ENCODE data around the gene PM20D1.
"Not testable (repeated sequence)": the region's sequence is repeated elsewhere in the genome, so short reads cannot be mapped to it uniquely, and the experiment has no call there.

PM20D1 gene

DNA sequence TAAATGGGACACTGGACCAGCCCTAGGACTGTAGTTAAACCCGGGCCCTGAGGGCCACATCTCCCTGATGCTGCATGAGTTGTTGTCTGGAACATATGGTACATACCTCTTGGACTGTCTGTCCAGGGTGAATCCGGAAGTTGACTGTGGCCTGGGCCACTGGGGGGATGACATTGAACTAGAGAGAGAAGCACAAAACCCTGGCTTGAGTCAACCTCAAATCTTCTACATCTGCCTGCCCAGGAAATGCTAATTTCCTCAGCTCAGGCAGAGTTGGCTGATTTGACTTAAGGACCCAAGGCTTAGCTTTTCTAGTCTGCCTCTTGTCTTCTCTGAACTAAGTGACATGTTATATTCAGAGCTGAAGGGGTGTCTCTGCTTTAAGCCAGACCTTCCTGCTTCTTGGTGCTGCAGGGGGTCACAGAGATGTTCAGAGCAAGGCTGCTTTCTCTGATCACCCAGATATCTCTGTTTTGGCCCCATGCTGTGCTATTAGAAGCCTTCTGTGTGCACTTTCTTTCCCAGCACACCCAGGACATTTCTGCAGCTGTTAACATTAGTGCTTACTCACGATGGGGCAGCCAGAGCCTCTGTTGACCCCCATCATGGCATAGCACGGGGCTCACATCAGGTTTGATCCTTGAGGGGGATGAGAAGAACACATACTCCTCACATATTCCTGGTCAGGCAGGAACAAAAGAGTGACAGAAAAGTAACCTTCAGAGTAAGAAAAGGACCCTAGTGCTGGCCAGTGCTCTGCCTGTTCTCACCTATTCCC lies 9.6 kb downstream of the PM20D1 start:
- DNase-seq: no peak

DNA sequence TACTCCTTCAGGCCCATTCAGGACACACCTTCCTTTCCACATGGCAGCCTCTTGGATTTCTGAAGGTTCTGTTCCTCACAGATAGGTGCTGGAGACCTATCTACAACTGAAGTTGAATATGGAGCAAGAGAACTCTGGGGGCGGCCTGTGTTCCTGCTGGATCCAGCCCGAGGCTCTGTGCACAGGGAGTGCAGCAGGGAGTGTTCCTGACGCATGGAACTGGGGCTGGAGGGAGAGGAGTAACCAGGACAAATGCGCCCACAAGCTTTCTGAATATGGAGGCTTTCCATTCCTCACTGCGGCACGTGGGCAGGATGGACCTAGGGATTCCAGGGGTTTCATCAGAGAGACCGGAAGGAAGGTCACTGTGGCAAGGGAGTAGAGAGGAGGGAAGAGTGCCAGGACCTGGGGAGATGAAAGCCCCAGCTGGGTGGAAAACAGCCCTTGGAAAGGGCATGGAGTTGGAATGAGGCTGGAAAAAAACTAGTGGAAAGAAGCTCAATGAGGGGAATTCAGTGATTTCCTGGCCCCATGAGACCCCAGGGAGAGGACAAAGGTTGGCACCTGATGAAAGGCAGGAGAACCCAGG lies 12.5 kb downstream of the PM20D1 start:
- no peak for DNase-seq

DNA sequence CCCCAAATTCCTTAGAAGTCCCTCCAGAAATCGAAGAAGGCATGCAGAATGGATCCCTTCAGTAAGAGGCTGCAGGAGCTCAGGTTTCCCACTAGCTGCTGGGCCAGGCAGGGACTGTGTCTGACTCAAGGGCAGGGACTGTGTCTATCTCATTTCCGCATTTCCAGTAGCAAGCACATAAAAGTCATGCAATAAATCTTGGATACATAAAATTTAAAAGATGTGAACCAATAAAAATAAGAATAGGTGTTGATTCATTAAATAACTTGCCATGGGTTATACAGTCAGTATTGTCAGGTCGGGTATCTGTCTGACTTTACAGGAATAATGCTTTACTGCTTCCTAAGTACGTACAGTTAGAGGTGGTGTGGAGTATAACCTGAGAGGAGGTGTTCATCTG lies 15.2 kb downstream of the PM20D1 start:
- DNase-seq: no peak

DNA sequence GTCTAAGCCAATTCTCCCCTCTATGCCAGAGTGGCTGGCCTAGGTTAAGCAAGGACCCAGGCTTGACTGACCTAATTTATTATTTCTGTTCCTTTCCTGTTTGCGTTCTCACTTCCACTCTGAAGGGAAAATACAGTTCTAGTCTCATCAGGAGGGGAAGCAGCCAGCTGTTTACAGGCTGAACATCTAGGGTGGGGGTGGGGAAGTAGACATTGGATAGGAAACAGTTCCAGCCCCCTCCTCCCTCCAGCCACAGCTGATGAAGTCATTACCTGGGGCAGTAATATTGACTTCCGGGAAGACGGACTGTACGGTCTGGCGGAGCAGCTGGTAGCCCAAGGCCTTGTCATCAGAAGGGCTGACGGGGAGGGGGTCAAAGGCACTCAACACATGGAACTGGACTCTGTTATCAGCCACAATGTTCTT lies 17.6 kb downstream of the PM20D1 start:
- no peak for DNase-seq

GRCh38 chr1:205827623-205828022 lies 22.3 kb downstream of the PM20D1 start:
- no peak for DNase-seq

DNA sequence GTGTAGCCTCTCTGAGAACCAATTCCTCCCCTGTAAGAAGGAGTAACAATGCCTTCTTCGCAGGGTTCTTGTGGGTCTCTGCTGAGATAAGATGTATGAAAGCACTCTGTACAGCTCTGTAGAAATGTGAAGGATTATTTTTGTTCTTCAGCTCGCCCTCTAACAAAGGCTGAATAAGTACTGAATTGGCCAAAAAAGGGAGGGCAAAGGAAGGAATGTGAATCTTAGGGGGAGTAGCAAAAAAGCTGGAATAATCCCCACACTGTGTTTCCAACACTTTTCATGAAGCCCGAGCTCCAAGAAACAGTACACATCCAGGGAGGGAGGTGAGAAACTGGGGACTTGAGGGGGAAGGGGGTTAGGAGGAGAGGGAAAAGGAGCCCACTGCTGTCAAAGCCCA lies 22.9 kb downstream of the PM20D1 start:
- DNase-seq: no peak

DNA sequence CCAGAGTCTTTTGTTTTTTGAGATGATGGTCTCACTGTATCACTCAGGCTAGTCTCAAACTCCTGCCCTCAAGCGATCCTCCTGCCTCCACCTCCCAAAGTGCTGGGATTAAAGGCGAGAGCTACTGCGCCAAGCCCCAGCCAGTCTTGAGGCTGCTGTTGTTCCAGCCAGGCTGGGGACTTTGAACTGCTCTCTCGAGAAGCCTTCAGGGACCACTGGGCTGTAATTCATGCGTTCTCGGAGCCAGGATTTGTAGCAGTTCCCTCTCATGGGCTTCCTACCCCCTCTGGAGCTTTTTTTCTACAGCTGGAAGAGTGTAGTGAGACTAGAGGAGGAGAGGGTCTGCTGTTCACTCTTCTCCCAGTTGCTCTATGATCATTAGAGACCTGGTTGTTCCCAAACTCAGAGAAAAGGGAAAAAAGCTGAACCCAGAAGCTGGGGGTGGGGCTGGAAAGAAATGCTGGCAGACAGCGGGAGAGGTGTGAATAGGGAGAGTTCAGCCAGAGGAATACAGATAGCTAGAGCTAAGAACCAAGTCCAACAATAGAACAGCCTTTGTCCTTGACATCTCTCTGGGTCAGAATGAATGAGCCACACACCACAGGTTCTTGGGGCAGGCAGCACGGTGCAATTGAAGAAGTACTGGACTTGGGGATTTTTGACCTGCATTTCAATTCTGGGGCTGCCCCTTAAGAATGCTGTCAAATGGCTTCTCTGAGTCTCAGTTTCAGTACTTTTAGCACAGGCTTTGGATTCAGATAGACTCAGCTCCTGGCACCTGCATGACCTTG lies 23.7 kb downstream of the PM20D1 start:
- no peak for DNase-seq

DNA sequence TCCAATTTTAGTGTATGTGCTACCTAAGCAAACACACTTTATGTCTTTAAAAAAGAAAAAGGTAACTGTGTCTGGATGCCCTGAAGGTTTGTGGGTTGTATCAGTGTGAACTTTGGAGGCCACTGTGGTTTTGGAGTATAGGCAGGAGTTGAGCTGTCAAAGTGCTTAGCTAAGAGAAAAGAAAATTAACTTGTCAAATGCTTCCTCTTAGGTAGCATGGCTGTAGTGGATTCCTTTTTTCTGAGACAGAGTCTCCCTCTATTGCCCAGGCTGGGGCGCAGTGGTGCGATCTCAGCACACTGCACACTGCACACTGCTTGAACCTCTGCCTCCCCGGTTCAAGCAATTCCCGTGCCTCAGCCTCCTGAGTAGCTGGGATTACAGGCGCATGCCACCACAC lies 25.8 kb downstream of the PM20D1 start:
- DNase-seq: no peak

GRCh38 chr1:205823260-205823659 lies 26.7 kb downstream of the PM20D1 start:
- not testable (repeated sequence) for DNase-seq

DNA sequence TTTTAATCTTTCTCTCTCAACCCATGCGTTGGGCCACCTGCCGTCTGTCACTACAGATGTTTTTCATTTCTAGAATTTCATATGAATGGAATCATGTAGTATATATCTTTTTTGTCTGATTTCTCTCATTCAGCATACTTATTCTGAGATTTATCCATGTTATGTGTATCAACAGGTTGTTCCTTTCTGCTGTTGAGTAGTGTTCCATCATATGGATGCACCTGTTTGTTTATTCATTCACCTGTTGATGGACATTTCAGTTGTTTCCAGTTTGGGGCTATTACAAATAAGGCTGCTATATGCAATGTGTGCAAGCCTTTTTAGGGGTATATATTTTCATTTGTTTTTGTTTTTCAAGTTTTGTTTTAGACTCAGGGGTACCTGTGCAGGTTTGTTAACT lies 27.5 kb downstream of the PM20D1 start:
- no peak for DNase-seq

DNA sequence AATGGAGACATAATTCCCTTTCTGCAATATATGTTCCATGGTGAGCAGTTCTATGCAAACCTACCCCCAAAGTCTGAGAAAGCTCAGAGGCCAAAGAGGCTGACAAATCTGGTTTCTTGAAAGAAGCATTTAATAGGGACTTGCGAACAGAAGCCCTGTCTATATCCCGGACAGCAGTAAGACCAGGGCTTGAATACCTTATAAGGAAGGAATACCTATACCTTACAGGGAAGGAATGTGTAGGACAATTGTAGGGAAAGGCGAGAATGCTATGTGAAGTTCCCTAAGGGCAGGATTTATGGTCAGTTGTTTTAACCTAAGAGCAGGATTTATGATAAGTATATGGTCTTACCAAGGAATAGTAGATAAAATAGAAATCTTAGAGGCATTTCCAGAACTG lies 31.9 kb downstream of the PM20D1 start:
- no peak for DNase-seq

GRCh38 chr1:205817364-205817763 lies 32.6 kb downstream of the PM20D1 start:
- DNase-seq: no peak

DNA sequence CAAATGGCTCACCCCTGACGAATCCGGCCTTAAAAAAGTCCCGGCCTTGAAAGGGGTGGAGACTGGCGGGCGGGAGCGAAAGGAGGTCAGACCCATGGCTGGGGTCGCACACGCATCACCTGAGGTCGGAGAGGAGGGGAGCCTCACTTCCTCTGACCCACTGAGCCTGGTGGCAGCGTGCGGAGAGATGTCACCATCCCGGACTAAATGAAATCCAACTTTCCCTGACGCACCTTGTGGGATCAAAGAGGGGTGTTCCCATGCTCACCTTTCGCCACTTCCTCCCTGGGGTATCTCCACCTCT lies 36.2 kb downstream of the PM20D1 start:
- peak in 2 of 5 donors; percentile 17 to 19 for DNase-seq

- DNase-seq: peak; percentile 88 to 92 (median 91)
These were observed 36.8 kb downstream of the PM20D1 start, which contains the start of gene SLC41A1 for GRCh38 chr1:205812878-205813754. TSS of gene SLC41A1 (minus strand) at chr1:205813198. CDS start at chr1:205810441, 2,757 bp downstream.

GRCh38 chr1:205812271-205812877 lies 37.6 kb downstream of the PM20D1 start:
- DNase-seq: no peak

DNA sequence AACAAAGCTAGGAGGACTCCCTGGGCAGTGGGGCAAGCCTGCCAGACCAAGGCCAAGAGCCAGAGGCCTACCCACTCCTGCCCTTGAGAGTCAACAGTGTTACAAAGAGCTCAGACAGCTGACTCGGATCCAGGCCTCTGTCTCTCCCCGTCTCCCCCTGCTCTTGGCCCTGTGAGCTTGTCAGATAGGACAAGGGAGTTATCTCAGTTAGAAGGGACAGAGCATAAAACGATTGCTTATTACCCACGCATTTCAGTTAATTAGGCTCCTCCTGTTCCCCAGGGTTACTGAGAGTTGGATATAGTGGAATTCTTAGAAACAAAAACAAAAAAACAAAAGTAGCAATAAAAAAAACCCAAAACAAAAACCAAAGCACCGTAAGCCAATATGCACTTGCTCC lies 38.3 kb downstream of the PM20D1 start:
- no peak for DNase-seq

DNA sequence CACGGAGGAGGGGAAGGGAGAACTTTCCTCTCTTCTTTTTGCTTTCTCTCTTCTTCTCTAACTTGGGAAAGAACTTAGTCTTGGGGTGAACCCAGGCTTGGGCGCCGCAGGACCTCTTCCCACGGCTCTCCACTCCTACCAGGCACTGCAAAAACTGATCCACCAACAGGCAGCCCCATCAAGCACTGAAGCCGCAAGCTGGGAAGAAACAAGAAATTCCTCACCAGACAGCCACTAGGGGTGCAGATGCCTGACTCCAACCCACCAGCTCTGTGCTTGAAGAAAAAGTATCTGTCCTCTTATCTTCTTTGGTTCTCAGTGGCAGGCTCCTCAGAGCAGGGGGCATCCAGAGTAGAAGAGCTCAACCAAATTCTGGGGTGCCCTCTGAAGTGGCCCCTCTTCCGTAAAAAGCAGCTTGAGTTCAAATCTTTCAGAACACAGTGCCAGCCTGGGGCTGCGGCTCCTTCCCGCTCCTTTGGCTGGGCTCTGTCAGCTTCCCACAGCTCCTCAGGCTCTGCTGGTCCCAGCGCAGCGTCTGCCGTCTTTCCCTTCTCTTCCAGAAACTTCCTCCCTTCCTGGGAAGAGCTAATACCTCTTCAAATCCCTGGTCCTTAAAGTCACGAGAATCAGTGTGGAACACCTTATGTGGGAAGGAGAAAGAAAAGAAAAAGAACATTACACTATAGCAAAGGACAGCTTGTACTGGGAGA lies 39.3 kb downstream of the PM20D1 start:
- DNase-seq: no peak

- no peak for DNase-seq
These were observed 40.0 kb downstream of the PM20D1 start for GRCh38 chr1:205809942-205810345.

GRCh38 chr1:205809469-205809868 lies 40.5 kb downstream of the PM20D1 start:
- DNase-seq: no peak

- DNase-seq: peak in 1 of 5 donors; percentile 18
These were observed 44.7 kb downstream of the PM20D1 start for GRCh38 chr1:205805082-205805711.

DNA sequence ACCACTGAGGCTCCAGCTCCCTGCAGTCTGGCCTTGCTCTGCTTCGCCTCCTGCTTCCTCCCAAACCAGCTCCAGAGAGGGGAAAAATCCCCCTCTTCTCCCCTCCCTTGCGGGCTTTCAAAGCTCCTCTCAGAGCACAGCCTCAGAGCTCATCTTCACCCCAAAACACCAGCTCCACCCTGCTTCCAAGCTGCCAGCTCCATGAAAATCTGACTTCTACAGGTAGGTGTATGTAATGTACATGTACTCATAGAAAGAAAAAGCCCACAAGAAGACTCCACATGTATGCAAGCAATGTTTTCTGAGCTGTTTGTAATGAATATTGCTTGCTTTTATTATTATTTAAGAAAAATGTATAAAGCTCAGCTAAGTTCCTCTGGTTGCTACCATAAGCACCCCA lies 45.3 kb downstream of the PM20D1 start:
- no peak for DNase-seq
